IPS DF 19.7 (cell line): Measurements from ENCODE around the gene UHRF2.
"Not testable (repeated sequence)": the region's sequence is repeated elsewhere in the genome, so short reads cannot be mapped to it uniquely, and the experiment has no call there.

ENCODE experiments used
- DNase-seq: peaks from one replicate; pipeline ENCODE4 v3.0.0-alpha.2; 2013; ENCODE audit warnings: low read depth, low spot score

UHRF2 gene

GRCh38 chr9:6488395-6488794 is 75.4 kb downstream of the UHRF2 start:
- DNase-seq: no peak

GRCh38 chr9:6489099-6489498 is 76.1 kb downstream of the UHRF2 start:
- DNase-seq: no peak

- DNase-seq: no peak
Measured at GRCh38 chr9:6490863-6491262, 77.9 kb downstream of the UHRF2 start.

- no peak for DNase-seq
Measured at GRCh38 chr9:6495466-6495865, 82.5 kb downstream of the UHRF2 start.

GRCh38 chr9:6498982-6499381 is 86.0 kb downstream of the UHRF2 start:
- DNase-seq: no peak

GRCh38 chr9:6501526-6502210 is 88.7 kb downstream of the UHRF2 start:
- no peak for DNase-seq

- no peak for DNase-seq
Measured at GRCh38 chr9:6502399-6502798, 89.4 kb downstream of the UHRF2 start.

- no peak for DNase-seq
Measured at GRCh38 chr9:6506571-6506970, 93.6 kb downstream of the UHRF2 start.

GRCh38 chr9:6512085-6512657 is 99.2 kb downstream of the UHRF2 start:
- DNase-seq: no peak

- DNase-seq: no peak
Measured at GRCh38 chr9:6522263-6522662, 109.3 kb downstream of the UHRF2 start.

GRCh38 chr9:6525326-6526045 is 112.5 kb downstream of the UHRF2 start:
- no peak for DNase-seq

GRCh38 chr9:6535594-6535993 is 122.6 kb downstream of the UHRF2 start:
- no peak for DNase-seq

- DNase-seq: no peak
Measured at GRCh38 chr9:6538666-6539071, 125.7 kb downstream of the UHRF2 start.

- not testable (repeated sequence) for DNase-seq
Measured at GRCh38 chr9:6542617-6543016, 129.6 kb downstream of the UHRF2 start.

- DNase-seq: no peak
Measured at GRCh38 chr9:6543204-6543603, 130.2 kb downstream of the UHRF2 start.

- no peak for DNase-seq
Measured at GRCh38 chr9:6545017-6545691, 132.2 kb downstream of the UHRF2 start.

- DNase-seq: no peak
Measured at GRCh38 chr9:6549106-6549800, 136.3 kb downstream of the UHRF2 start.

- DNase-seq: no peak
Measured at GRCh38 chr9:6551136-6551535, 138.1 kb downstream of the UHRF2 start.

GRCh38 chr9:6552033-6552432 is 139.0 kb downstream of the UHRF2 start:
- no peak for DNase-seq

- DNase-seq: no peak
Measured at GRCh38 chr9:6552498-6553121, 139.6 kb downstream of the UHRF2 start.

GRCh38 chr9:6553866-6554265 is 140.9 kb downstream of the UHRF2 start:
- DNase-seq: no peak
